ENCODE data around the gene PSD2.

The PSD2 gene
- 0 to 2.3 (median 0.05) reads per million in 17 experiments for total RNA-seq

DNA sequence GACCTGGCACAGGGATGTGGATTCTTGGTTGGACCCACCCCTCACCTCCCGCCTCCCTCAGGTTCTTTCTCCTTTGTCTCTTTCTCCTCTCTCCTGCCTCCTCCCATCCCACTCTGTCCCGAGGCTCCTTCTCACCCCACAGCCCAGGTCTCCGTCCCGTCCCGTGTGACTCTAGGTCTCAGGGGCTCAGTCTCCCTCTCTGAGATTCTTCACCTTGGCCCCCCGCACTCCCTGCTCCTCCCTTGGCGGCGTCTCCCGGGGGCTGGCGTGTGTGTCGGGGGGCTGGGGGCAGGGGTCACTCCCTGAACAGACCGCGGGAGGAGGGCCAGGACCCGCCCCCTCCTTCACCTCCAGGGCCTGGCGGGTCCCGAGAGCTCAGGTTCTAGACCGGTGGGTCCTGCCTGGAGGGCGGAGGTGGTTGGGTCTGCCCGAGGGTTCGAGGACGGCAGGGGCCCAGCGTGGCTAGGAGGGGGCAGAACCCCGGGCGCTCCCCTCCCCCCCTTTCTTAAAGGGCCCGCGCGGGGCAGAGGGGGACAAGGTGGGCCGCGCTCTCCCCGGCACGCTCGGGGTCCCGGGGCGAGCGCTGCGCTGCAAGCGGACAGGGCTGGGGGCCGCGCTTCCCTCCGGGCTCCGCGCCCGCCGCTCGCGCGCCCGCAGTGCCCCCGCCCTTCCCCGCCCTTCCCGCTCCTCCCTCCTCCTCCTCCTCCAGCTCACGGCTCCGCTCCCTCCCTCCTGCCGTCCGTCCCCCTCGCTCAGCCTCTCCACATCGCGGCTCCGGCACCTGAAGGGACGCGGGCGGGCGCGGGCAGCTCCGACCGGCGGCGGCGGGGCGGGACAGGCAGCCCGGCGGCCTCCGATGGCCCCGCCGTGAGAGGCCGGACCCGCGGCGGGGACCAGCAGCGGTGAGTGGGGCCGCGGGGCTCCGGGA, at the start of gene PSD2:
TSS of gene PSD2 (plus strand) at position 735 of the 928 bp plus-strand sequence. CDS start 13,633 bp downstream, outside the sequence.
- DNase-seq = no peak

DNA sequence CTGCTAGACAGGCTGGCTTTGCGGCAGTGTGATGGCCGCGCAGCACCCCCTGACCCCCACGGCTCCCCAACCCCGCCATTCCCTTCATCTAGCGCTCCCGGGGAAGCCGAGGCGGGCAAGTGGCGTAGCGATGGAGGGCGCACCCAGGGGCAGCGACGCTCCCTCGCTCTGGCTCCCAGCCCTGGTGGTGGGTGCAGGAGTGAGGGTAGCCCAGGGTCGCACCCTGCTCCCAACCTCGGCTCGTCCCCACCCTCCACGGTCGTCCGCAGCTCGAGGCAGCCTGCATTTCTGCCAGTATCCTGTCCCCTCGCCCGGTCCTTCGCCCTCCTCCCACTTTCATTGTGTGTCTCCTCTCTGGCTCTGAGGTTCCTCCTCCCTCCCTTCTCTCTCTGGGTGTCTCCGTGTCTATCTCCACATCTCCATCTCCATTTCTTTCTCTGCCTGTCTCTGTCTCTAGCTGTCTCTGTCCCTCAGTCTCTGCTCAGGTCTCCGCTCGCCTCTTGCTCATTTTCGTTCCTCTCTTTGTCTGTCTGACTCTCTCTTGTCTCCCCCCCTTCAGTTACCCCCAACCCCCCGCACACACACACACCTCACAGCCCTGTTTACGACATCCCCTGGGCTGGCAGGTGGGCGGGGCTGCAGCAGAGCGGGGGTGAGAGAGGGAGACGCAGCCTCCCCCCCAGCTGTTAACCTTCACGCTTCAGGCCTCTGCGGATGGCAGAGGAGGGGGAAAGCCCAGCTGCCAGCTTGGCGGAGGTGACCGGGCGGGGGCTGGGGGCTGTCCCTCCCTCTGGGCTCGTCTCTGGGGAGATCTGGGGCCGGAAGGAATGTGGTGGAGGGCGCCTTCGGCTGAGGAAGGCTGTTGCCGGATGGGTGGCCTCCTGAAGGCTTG, 48.7 kb upstream of the PSD2 start:
- DNase-seq = peak; percentile 59 to 78 (median 74)

DNA sequence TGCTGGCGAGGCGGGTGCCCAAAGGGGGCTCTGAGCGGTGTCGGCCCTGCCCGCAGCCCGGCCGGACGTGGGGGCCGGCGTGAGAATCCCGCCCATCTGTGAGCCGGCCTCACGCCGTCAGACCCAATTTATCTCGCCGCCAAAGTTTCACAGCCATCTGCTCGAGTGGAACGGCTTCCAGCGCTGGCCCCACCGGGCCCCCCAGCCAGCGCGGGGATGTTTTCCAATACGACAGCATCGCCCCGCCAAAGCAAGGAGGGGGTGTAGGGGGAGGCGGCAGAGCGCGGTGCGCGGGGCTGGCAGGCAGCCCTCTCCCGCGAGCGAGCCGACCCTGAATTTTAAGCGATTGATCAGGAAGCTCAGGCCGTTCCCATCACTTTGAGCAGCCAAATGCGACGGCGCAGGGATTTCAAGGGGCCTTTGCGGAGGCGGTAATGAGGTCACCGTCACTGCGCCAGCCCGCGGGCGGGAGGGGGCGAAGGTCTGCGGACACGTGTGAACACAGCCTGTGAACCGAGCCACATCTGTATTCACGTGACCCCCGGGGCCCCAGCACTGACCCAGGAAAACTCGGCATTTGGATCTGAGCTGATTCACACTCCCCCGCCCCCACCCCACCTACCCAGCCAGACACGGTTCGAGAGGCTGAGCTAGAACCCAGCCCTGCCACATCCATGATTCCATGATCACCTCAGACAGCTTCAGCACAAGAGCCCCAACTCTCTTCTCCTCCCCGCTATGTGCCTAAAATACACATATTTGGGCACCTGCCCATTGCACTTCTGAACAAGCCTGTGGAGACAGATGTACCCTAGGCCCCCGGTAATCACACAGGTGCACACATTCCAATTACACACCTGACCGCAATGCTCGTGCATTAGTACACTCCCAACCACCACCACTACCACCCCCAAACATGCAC, 47.8 kb upstream of the PSD2 start:
- DNase-seq = peak; percentile 86 to 92 (median 90)

DNA sequence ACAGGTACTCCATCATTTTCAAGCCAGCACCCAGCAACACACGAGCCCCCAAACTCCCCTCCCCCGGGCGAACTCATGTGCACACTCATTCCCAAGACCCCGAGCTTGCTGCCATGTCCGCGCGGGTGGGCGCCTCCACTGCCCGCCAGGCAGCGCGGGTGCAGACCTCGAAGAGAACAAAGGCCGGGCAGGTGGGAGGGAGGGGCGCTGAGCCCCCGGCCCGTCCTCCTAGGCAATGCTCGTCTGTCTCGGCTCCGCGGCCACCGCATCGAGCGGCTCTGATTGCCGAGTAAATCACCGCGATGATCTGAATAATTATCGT, 47.1 kb upstream of the PSD2 start:
- no peak for DNase-seq

DNA sequence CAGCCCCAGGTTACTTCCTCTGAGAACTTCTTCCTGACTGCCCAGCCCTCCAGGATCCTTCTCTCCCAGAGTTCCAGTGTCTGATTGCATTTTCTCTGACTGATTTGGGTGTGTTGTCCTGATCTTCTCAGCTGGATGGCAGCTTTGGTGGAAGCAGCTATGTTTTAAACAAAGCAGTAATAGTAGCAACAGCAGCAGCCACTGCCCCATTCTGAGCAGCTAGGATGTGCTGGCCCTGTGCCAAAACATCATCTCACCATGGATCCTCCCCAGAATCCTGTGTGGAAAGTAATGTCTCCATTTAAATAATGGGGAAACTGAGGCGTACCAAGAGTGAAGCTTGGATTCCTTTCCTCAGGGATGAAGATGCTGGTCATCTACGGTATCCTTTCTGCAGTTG, 46.4 kb upstream of the PSD2 start:
- peak in 2 of 4 experiments; percentile 26 to 40 for DNase-seq

DNA sequence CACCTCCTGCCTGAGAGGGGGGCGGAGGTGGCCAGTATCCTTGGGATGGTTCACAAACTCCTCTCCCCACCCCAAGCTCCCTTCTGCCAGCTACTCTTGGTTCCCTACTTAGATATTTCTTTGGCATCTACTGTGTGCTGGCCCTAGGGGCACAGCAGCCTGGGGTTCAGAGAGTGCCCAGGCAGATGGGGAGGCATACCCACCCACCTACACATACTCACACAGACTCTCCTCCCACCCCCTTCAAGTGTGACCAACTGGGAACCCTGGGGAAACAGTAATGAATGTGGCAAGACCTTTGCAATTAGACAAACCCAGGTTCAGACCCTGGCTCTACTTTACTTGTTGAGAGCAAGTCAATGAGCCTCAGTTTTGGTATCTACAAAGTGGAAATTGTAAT, 44.4 kb upstream of the PSD2 start:
- peak in 1 of 4 experiments; percentile 18 for DNase-seq

DNA sequence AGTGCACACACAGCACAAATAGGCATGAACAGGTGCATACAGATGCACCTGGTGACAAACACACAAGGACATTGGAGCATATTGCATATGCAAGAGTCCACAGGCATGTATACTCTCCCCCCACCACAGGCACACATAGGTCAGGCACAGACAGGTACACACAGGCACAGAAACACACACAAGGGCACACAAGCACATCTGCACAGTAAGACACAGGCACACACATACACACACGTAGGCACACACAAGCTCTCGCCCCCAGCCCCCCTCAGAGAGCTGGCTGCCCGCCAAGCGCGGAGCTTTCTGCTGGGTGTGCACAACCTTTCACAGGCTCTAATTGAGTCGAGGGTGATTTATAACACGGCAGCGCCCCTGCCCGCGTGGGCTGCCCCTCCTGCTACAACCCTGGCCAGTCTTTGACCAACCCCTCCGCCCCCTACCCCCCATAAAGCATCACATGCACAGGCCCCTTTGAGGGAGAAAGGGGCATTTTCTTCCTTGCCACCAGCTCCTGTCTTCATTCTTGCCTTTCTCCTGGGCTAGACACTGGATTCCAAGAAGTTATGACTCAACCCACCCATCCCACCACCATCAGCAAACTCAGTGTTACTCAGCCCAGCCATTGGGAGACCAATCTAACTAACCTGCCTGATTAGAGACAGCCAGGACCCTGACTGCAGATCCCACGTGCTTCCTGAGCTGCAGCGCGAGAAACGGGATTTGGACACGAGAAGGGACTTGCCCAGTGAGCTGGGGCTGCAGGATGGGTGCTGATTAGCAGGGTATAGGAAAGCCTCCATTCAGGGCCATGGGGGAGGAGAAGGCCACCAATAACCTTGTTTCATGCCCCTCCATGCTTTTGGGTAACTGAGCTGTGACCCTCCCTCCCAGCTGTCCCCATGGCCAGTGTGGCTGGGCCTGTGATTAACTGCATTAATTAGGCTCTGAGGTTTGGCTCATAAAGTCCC, 42.8 kb upstream of the PSD2 start:
- no peak for DNase-seq

DNA sequence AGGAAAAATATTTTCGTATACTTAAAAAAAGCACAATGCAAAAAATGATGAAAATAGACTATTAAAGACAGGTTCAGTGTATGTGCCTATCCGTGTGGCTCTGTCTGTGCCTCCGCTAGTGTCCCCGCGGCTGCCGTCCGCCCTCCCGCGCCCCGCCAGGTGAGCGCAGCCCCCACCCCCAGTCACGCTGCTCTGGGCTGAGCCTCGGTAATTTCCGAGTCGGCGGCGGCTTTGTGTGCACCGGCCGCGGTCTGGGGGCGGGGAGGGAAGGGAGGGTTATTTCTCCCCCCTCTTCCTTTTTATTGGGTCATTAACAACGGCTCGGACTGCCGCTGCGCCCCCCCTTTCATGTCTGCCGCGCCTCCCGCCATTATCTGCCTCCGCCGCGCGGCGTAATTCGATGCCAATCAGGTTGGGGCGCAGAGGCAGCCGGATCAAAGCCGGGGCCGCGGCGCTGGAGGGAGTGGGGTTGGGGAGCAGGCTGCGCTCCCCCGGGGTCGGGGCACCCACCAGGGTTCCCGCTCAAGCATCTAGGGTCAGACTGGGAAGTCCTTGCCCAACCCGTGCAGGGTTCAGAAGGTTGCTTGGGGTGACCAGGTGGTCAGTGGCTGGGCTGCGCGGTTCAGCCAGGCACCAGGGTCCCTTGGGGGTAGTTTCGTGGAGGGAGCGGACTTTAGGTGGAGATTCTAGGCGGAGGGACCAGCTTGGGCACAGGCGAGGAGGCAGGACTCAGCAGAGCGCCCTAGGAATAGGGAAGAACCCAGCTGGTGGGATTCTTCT, 39.5 kb upstream of the PSD2 start:
- DNase-seq = no peak

DNA sequence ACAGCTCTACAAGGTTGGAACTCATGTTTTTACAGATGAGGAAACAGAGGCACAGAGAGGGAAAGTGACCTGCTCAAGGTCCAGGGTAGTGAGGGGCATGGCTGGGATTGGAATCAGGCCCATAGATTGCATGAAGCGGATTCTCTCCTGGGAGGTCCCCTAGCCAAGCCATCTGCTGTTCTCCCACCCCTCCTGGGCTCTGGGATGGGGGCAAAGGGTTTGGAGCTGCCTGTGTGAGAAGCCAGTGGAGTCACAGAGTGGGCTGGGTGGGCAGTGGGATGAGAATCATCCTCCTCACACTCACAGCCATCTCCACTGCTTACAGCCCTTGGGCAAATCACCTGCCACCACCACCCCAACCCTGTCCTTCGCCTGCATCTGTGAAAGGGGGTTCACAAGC, 38.6 kb upstream of the PSD2 start:
- no peak for DNase-seq

DNA sequence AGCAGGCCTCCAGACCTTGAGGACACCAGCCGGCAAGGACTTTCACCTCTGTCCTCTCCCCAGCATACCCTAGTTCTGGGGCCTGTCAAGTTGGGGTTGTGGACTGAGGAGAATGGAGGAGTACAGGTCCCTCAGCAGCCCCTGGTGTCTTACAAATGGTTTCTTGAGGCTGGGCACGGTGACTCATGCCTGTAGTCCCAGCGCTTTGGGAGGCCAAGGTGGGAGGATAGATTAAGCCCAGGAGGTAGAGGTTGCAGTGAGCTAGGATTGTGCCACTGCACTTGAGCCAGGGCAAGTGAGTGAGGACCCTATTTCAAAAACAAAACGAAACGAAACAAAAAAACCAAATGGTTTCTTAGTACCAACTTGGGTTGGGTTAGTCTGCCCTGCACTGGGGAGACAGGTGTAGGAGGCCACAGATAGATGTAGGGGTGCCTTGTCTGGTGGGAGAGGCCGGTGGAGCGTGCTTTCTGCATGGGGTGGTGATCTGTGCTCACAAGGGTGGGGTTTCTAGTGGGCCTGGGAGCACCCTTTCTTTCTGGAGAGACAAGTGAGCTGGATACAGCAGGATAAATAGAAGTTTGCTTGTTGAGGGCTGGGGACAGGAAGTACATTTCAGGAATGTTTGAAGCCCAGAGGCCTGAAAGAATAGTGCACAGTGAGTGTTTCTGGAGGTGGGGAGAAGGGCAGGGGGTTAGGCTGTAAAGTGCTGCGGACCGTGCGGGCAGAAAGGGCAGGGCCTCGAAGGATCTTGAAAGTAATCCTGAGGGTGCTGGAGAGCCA, 37.7 kb upstream of the PSD2 start:
- DNase-seq = no peak

DNA sequence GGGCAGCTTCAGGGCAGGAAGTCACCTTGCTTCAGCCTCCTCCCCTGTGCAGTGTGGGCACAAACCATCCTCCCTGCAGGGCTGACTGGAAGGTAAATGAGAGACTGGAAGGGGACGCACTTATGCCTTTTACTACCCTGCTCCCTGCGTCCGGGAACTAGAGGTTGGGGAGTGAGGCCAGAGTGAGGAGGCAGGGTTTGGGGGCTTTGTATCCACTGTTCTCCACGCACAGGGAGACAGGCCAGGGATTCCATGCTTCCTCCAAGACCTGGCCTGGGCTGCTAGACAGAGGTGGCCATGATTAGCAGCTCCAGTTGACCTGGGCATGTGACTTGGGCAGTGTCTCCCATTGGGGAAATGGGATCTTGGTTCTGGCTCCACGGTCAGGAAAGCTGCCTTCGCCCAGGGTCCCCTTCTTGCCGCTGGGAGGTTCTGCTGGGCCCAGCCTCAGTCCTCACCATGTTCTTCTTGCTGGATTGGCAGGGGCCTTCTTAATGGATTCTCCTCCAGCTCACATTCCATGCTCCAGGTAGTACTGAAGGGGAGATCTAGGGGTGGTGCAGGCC, 37.0 kb upstream of the PSD2 start:
- DNase-seq = no peak

DNA sequence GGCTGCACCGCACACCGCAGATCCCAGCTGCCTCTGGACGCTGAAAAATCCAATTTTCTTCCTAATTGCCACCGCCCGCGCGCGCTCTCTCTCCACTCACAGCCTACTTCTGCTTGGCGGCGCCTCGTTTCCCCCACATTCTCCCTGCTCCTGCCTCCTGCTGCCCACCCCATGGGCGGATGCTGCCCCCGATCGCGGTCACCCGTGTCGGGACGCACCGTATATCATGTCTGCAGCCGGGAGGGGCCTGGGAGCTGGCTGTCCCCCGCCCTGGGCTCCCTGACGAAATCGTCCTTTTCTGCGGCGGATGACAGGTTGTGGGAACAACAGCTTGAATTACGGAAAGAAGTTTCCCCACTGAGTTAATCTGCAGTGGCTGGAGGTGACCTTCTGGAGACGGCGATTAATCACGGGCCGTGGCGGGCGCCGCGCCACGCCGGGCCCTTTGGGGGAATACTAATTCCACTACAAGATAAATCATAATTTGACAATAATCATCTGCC, 36.3 kb upstream of the PSD2 start:
- DNase-seq = peak; percentile 24 to 61 (median 48)

DNA sequence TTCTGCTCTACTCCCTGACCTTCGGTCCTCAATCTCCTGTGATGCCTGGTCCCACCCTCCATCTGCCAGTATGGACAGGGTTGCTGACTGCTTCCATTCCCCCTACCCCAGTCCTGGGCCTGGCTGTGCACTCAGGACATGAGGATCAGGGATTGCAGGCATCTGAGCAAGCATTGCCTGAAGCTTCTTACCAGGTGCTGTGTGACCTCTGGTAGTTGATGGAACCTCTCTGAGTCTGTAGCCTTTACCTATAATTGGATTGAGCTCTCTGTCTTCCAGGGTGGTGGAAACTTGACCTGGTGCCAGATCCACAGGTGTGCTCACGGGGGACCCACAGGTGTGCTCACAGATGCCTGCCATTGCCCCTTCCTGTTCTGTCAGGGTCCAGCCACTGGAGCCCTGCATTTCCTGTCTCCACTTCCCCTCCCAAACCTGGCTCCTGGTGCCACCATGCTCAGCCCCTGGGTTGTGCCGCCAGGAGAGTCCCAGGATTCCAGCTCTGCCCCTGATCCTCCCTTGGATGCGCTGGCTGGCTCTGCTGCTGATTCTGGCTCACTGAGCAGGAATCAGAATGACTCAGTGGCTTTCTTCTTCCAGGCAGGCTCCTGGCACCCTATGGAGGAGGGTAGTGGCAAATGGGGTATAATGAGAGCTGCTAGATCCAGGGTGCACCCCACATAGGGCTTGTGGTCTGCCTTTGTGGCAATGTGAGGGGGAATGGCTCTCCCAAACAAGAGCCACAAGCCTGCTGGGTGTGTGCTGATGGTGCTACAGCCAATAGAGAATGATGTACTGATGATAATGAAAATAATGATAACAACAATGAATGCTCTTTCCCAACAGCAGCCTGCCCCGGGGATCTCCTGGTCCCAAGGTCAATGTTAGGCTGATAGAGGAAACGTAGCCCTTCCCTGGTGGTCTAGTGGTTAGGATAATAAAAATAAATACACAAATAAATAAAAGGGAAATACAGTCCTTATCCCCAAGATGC, 35.2 kb upstream of the PSD2 start:
- DNase-seq = no peak

DNA sequence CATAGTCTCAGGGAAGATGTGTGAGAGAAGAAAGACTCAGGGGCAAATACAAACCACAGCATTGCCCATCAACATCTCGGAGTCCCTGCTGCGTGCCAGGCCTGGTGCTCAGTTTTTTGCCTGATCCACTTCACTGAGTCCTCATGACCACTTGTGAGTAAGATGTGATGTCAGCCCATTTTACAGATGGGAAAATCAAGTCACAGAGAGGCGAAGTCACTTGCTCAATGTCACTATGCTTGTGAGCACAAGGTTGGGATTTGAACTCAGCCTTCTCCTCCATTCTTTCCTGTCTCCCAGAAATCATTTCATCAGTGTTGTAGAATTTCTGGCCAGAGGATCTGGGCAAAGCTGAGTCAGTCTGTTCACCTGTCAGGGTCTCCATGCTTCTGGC, 34.6 kb upstream of the PSD2 start:
- no peak for DNase-seq

DNA sequence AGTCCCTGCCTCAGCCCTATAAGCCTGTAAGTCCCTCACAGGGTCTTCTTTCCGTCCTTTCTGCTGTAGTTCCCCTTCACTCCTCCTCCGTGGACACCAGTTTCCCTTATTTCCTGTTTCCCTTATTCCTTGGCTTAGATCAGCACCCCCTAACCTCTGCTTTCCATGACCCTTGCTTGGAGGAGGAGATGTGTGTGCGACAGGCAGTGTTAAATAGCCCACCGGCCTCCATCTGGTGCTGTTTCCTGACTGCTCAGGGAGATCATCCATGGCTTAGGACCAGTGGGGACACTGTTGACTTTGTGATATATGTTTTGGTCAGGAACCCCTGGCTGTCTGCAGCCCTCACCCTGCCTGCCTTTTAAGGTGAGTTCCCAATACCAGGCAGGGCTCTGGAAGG, 34.1 kb upstream of the PSD2 start:
- no peak for DNase-seq

DNA sequence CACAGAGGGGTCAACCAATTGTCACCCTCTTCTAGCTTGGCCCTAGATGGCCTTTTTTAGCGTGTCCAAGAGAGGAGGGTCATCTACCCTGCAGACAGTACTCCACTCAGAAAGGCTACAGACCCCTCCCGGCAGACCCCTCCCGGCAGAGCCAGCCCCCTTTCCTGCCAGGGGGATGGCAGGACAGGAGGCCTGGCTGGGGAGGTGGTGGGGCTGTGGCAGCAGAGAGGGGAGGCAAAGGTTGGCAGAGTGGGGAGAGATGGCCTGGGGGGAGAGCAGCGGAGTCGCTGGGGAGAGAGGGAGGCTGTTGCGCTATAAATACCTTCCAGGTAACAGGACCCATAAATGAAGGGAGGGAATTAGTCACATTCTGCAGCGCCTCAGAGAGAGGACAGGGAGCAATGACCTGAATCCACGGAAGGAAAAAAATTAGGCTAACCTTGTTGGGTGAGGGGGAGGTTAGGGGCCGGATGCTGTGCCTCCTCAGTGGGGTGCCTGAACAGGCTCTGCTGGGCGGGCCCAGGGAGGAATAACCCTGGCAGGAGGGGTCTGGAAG, 32.9 kb upstream of the PSD2 start:
- no peak for DNase-seq

DNA sequence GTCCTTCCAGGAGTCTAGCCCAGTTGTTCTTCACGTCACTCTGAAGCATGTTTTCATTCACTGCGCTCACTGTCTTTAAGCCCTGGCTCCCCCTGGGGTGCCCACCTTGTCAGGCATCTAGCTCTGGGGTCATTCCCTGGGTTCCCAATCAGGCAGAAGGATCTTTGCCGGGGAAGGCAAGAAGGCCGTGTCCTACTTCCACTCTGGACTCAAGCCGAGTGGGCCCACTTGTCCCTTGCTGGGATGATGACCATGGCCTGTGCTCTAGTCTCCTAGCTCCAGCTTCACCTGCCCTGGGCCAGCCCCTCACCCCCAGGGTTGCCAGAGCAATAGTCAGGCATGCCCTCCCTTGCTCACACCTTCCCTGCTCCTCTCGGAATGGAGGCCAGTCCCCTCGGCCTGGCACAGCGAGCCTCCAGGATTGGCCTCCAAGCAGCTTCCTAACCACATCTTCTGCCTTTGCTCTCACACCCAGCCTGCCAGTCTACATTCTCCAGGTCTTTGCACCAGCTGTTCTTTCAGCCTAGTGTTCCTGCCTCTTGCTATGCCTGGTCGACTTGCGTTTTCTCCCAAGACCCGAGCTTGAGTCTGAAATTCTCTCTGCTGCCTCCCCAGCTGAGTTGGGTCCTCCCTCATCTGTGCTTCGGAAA, 32.2 kb upstream of the PSD2 start:
- DNase-seq = no peak
